Neural cell (in vitro differentiated cells): ENCODE results near the gene ISYNA1.

Source experiments
- EP300 ChIP-seq: fragments of 450-650 bp; conservative IDR thresholded peaks from 2 replicates; pipeline ENCODE4 v1.6.1; 2014; ENCODE audit warnings: antibody characterized with exemption, mild to moderate bottlenecking, moderate library complexity; ENCODE audit not compliant: poor library complexity, severe bottlenecking
- POLR2AphosphoS5 ChIP-seq: IDR thresholded peaks from 2 replicates; pipeline ENCODE4 v1.6.1; 2012
- RAD21 ChIP-seq: fragments of 450-650 bp; conservative IDR thresholded peaks from 2 replicates; pipeline ENCODE4 v1.6.1; 2014; ENCODE audit warnings: antibody characterized with exemption, mild to moderate bottlenecking, moderate library complexity
- TF ChIP-seq, protein P1 (sequence below): fragments of 450-650 bp; IDR thresholded peaks from 2 replicates; pipeline ENCODE4 v1.5.1; 2014; ENCODE audit warnings: antibody characterized with exemption, mild to moderate bottlenecking, moderate library complexity; ENCODE audit not compliant: poor library complexity, severe bottlenecking

- TF ChIP-seq, protein P1, sequence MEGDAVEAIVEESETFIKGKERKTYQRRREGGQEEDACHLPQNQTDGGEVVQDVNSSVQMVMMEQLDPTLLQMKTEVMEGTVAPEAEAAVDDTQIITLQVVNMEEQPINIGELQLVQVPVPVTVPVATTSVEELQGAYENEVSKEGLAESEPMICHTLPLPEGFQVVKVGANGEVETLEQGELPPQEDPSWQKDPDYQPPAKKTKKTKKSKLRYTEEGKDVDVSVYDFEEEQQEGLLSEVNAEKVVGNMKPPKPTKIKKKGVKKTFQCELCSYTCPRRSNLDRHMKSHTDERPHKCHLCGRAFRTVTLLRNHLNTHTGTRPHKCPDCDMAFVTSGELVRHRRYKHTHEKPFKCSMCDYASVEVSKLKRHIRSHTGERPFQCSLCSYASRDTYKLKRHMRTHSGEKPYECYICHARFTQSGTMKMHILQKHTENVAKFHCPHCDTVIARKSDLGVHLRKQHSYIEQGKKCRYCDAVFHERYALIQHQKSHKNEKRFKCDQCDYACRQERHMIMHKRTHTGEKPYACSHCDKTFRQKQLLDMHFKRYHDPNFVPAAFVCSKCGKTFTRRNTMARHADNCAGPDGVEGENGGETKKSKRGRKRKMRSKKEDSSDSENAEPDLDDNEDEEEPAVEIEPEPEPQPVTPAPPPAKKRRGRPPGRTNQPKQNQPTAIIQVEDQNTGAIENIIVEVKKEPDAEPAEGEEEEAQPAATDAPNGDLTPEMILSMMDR: no peak
- no peak for TF ChIP-seq RAD21
- TF ChIP-seq POLR2AphosphoS5: no peak
- no peak for TF ChIP-seq EP300
These were observed 5.9 kb upstream of the ISYNA1 start for GRCh38 chr19:18443831-18444230.
